K562 (cell line): ENCODE measurements around the gene WDR17. TPM values are rescaled to one million over a fixed set of nuclear protein-coding genes. Genes with fewer than 3 reads are reported as not detected.

Source experiments
- ATAC-seq: fragments of 200-7000 bp; cut with Tn5 transposase; 3 replicates; pipeline ENCODE4 v1.9.1; 2020; ENCODE audit warnings: moderate library complexity
- BruUV-seq: library from RNA; stranded (reverse); fragments of 400-500 nt; replicated peaks from 2 replicates; lab custom pipeline; 2021; lab: Mats Ljungman, UMichigan
- CTCF ChIA-PET: fragments of 300-600 bp; formaldehyde crosslinking; extraction: SDS; loops from one replicate; lab custom pipeline; 2021; ENCODE audit warnings: low intra/inter-chr PET ratio; lab: Yijun Ruan, JAX
- POLR2A ChIA-PET: fragments of 300-600, 350-650 bp; sonication (Branson Sonifier 250); formaldehyde crosslinking; extraction: SDS; loops from one replicate; lab custom pipeline; 2021; ENCODE audit warnings: antibody characterized with exemption, inconsistent platforms; lab: Yijun Ruan, JAX
- DNase-seq, 4 experiments: peaks; one replicate each; pipeline versions ENCODE4 v3.0.0 to v3.0.0-alpha.2; 2011 to 2018; ENCODE audit warnings: low spot score in 3 of 4, mixed read lengths in 3 of 4; ENCODE audit errors: extremely low read depth in 1 of 4
- FAIRE-seq: peaks from 2 replicates; lab custom pipeline; 2011; peaks lifted over from hg19 to GRCh38; lab: Jason Lieb, UNC
- H2AFZ ChIP-seq: 2 replicates; pipeline ENCODE4 v1.6.0; 2011; ENCODE audit warnings: low read depth, low read length, control low read depth, inconsistent platforms
- H3K27ac ChIP-seq: fragments of 200-600 bp; 3 replicates; pipeline ENCODE4 v1.8.0; 2011; ENCODE audit warnings: low read depth, mild to moderate bottlenecking, control low read depth, inconsistent platforms, low read length, moderate library complexity, mixed read lengths; ENCODE audit errors: extremely low read depth
- H3K27me3 ChIP-seq, 2 experiments: fragments of 300-600 bp in 1 of 2; 2 replicates in 1 of 2; 3 replicates in 1 of 2; pipeline versions ENCODE4 v1.6.0 to v1.8.0; 2011; ENCODE audit warnings: inconsistent platforms in 2 of 2, low read length in 2 of 2, mild to moderate bottlenecking in 1 of 2, mixed read lengths in 1 of 2, moderate library complexity in 1 of 2; ENCODE audit not compliant: control insufficient read depth in 2 of 2, insufficient read depth in 2 of 2
- H3K36me3 ChIP-seq: fragments of 300-600 bp; 3 replicates; pipeline ENCODE4 v1.8.0; 2011; ENCODE audit warnings: mild to moderate bottlenecking, low read length, inconsistent platforms; ENCODE audit not compliant: control insufficient read depth, insufficient read depth
- H3K4me1 ChIP-seq, 2 experiments: fragments of 200-600 bp in 1 of 2; replicated peaks in 1 of 2; 2 replicates in 1 of 2; 3 replicates in 1 of 2; pipeline versions ENCODE4 v1.5.1 to v1.8.0; 2011; ENCODE audit warnings: inconsistent platforms in 2 of 2, low read length in 2 of 2, mild to moderate bottlenecking in 1 of 2, mixed read lengths in 1 of 2, moderate library complexity in 1 of 2; ENCODE audit not compliant: control insufficient read depth in 2 of 2, insufficient read depth in 2 of 2
- H3K4me2 ChIP-seq: 2 replicates; pipeline ENCODE4 v1.6.1; 2011; ENCODE audit warnings: low read length, control low read depth, inconsistent platforms, mixed read lengths; ENCODE audit not compliant: insufficient read depth
- H3K4me3 ChIP-seq: fragments of 200-600 bp; sonication (generic), shearing (Covaris generic); 2 replicates; pipeline ENCODE4 v1.5.1; 2016; ENCODE audit warnings: control low read depth, inconsistent platforms
- H3K79me2 ChIP-seq: fragments of 200-600 bp; 3 replicates; pipeline ENCODE4 v1.8.0; 2011; ENCODE audit warnings: low read length, inconsistent platforms; ENCODE audit not compliant: control insufficient read depth, insufficient read depth
- H3K9ac ChIP-seq, 2 experiments: 2 replicates each; pipeline versions ENCODE4 v1.6.0 to v1.6.1; 2011; ENCODE audit warnings: low read depth in 2 of 2, low read length in 2 of 2, control low read depth in 1 of 2, inconsistent platforms in 1 of 2, mild to moderate bottlenecking in 1 of 2, mixed read lengths in 1 of 2; ENCODE audit not compliant: insufficient read depth in 1 of 2
- H3K9me1 ChIP-seq: one replicate; pipeline ENCODE4 v1.6.0; 2011; ENCODE audit warnings: inconsistent platforms, mild to moderate bottlenecking, low read length, moderate library complexity; ENCODE audit not compliant: control insufficient read depth, insufficient read depth
- H3K9me3 ChIP-seq: replicated peaks from 2 replicates; pipeline ENCODE4 v1.5.1; 2011; ENCODE audit warnings: low read depth, low read length, inconsistent platforms; ENCODE audit not compliant: control insufficient read depth, insufficient read depth
- H4K20me1 ChIP-seq: replicated peaks from 2 replicates; pipeline ENCODE4 v1.6.1; 2011; ENCODE audit warnings: low read length, inconsistent platforms, mixed read lengths; ENCODE audit not compliant: control insufficient read depth, insufficient read depth
- BRD9 ChIP-seq: fragments of 450-650 bp; IDR thresholded peaks from 2 replicates; pipeline ENCODE4 v1.6.1; 2018; ENCODE audit warnings: low read depth; ENCODE audit not compliant: partially characterized antibody
- CBX8 ChIP-seq: fragments of 200-600 bp; sonication (generic); IDR thresholded peaks from 2 replicates; pipeline ENCODE4 v1.6.1; 2012; ENCODE audit warnings: borderline replicate concordance, mixed run types, low read depth, mild to moderate bottlenecking, moderate library complexity, mixed read lengths, low read length, control low read depth, inconsistent platforms; ENCODE audit not compliant: poor library complexity, severe bottlenecking; ENCODE audit errors: extremely low read depth
- IFI16 ChIP-seq: fragments of 250-450 bp; sonication (Bioruptor Pico); IDR thresholded peaks from 2 replicates; pipeline ENCODE4 v2.1.2; 2022; ENCODE audit warnings: mild to moderate bottlenecking, inconsistent platforms
- JUN ChIP-seq, 2 experiments: sonication (generic) in 1 of 2; formaldehyde crosslinking in 1 of 2; IDR thresholded peaks; 2 replicates each; pipeline versions ENCODE4 v1.6.1 to v1.8.0; 2012 to 2022; ENCODE audit warnings: borderline replicate concordance in 2 of 2, mild to moderate bottlenecking in 2 of 2, improper control_type of control experiment in 1 of 2, low read depth in 1 of 2, low read length in 1 of 2, missing genetic modification reagents in 1 of 2
- KDM2B ChIP-seq: fragments of 250-450 bp; sonication (Bioruptor Pico); IDR thresholded peaks from 2 replicates; pipeline ENCODE4 v1.8.0; 2021; ENCODE audit warnings: mild to moderate bottlenecking, moderate library complexity
- NCOA4 ChIP-seq: fragments of 450-650 bp; IDR thresholded peaks from 2 replicates; pipeline ENCODE4 v1.6.1; 2018; ENCODE audit warnings: mild to moderate bottlenecking; ENCODE audit not compliant: partially characterized antibody
- NR4A1 ChIP-seq, 2 experiments: fragments of 250-450 bp in 1 of 2; fragments of 450-650 bp in 1 of 2; sonication (Bioruptor Pico) in 1 of 2; IDR thresholded peaks; 2 replicates each; pipeline versions ENCODE4 v1.4.0 to v1.6.1; 2016 to 2020; ENCODE audit warnings: mild to moderate bottlenecking in 2 of 2, missing compliant biosample characterization in 1 of 2, missing genetic modification characterization in 1 of 2, moderate library complexity in 1 of 2
- POLR2H ChIP-seq: IDR thresholded peaks from 2 replicates; pipeline ENCODE4 v1.6.1; 2016; ENCODE audit warnings: missing genetic modification characterization, low read depth, mild to moderate bottlenecking, control low read depth, missing compliant biosample characterization, moderate library complexity
- PTTG1 ChIP-seq: fragments of 450-650 bp; IDR thresholded peaks from 2 replicates; pipeline ENCODE4 v1.6.1; 2016; ENCODE audit warnings: low read depth, mild to moderate bottlenecking, missing genetic modification characterization, missing compliant biosample characterization
- TCF3 ChIP-seq: sonication (generic); formaldehyde crosslinking; IDR thresholded peaks from 2 replicates; pipeline ENCODE4 v1.4.0; 2020; ENCODE audit warnings: mild to moderate bottlenecking, missing genetic modification reagents
- ZNF77 ChIP-seq: fragments of 250-450 bp; sonication (Bioruptor Pico); IDR thresholded peaks from 2 replicates; pipeline ENCODE4 v1.5.0; 2020
- ZSCAN29 ChIP-seq: fragments of 450-650 bp; IDR thresholded peaks from 2 replicates; pipeline ENCODE4 v1.6.1; 2017
- WGBS: fragments of 100-300 bp; shearing (Covaris generic); methylation state at CpG from one replicate; pipeline ENCODE4 v1.1.6; 2016; ENCODE audit warnings: low coverage, mixed read lengths; ENCODE audit not compliant: insufficient coverage; ENCODE audit errors: missing lambda C conversion rate; 5-methylcytosine and 5-hydroxymethylcytosine counted together
- in situ Hi-C: fragments of 300-500 bp; cut with MboI; formaldehyde crosslinking; loops from 4 replicates; pipeline ENCODE4 v1.15.0; 2018; ENCODE audit warnings: inconsistent platforms, mixed read lengths
- intact Hi-C: fragments of 100-400 bp; cut with micrococcal nuclease; formaldehyde crosslinking; loops from 2 replicates; pipeline ENCODE4 v1.14.2; 2022
- polyA plus RNA-seq, 8 experiments: library from polyadenylated mRNA; depleted of rRNA in 4 of 8; stranded (reverse) in 5 of 8; unstranded in 3 of 8; fragments of >200 nt; fragmentation: Nextera tagmentation in 2 of 8; fragmentation: Illumina TruSeq in 1 of 8; extraction: Ambion mirVana in 2 of 8; extraction: Trizol in 1 of 8; gene quantifications; 2 replicates each; pipeline versions ENCODE4 v1.2.1 to v1.2.3, GENCODE V29; 2011 to 2014; ENCODE audit warnings: inconsistent platforms in 1 of 8, missing spikeins in 1 of 8
- total RNA-seq, 7 experiments: library from RNA; depleted of rRNA in 6 of 7; stranded (reverse); fragments of >200 nt in 6 of 7; fragmentation: Illumina TruSeq in 2 of 7; extraction: Trizol in 2 of 7; gene quantifications; 2 replicates each; pipeline versions ENCODE4 v1.2.1 to v1.2.3, GENCODE V29; 2011 to 2021; ENCODE audit warnings: low replicate concordance in 1 of 7

The WDR17 gene
- total and polyA plus RNA-seq, 9 of the 15 experiments (the other 6 are each of a cell fraction or from before 2014, with no cell fraction given) = 0.04 to 0.07 TPM; not detected in 7

DNA sequence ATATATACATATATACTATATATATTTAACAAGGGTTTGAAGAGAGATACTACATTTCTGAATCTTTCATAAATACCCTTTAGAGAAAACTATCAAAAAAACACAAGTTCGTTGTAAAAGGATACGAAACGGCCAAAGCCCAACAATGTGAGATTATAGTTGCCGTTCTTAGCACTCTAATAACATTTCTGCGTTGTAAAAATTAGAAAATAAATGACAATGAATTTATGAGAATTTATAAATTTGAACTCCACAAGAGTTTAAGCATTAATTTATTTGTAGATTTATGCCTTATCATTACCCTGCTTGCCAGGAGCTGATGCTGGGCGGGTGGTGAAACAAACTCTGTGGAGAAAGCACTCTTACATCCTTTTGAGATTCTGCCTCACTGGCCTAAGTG is 1.1 kb downstream of the WDR17 start:
- Histone ChIP-seq H4K20me1 (no peaks in the 10 kb centered on the region), H3K36me3 (no peaks in the 10 kb centered on the region), H3K4me3 (no peak overlapping the region), H3K27ac (no peak overlapping the region), H3K9ac (no peak overlapping the region), H3K9me1 (no peaks in the 10 kb centered on the region), H3K4me2 (no peak overlapping the region), H3K79me2 (no peaks in the 10 kb centered on the region), H3K9me3 (no peaks in the 10 kb centered on the region), H2AFZ (no peak overlapping the region), H3K4me1 (peaks cover 0 to 6% of the 10 kb centered on the region in 2 experiments; a peak in 1 of 5 replicates), H3K27me3 (no peaks in the 10 kb centered on the region)
- ChIA-PET CTCF (no interaction called here), POLR2A (no interaction called here)
- BruUV-seq = no TSS peak
- TF ChIP-seq IFI16 (no peak), TCF3 (CRISPR knock-in tag) (no peak), JUN (IDR thresholded peaks at IDR 0.05; ENCODE audit: borderline replicate concordance, low read depth, low read length) (no peak), JUN (CRISPR knock-in tag; IDR thresholded peaks at IDR 0.05; ENCODE audit: borderline replicate concordance) (no peak), POLR2H (no peak), NCOA4 (no peak), BRD9 (no peak), KDM2B (CRISPR knock-in tag) (no peak), ZSCAN29 (no peak), ZNF77 (no peak), PTTG1 (tag) (no peak), CBX8 (no peak), NR4A1 (CRISPR knock-in tag; IDR thresholded peaks at IDR 0.05) (no peak), NR4A1 (tag; IDR thresholded peaks at IDR 0.05) (no peak)
- WGBS = under 1% methylated on average over 6 of the region's 6 CpGs
- FAIRE-seq (no peak), ATAC-seq (no peak), DNase-seq (no peak)
- in situ Hi-C loops (no loop called here), intact Hi-C loops (no loop called here)
